Measurements from ENCODE around the gene HCN1. TPM values are rescaled to one million over a fixed set of nuclear protein-coding genes. Genes with fewer than 3 reads are reported as not detected.
A peak's percentile ranks its signal among the peaks of the same experiment; 100 is the strongest.

Gene HCN1
- polyA plus RNA-seq, 1 donor: 0.18 TPM

GRCh38 chr5:45264447-45264846 lies 431.7 kb downstream of the HCN1 start:
- no peak for DNase-seq
- H3K27ac ChIP-seq (ENCODE audit: low read length): no peak overlapping the region
- WGBS (ENCODE audit: insufficient coverage, low lambda C conversion rate): 100% methylated on average over 1 of the region's 1 CpG
- no peaks in the 10 kb centered on the region for H3K4me1 ChIP-seq (ENCODE audit: control insufficient read depth, insufficient read depth, low read length)
- peaks cover 6% of the 10 kb centered on the region for H3K9me3 ChIP-seq (ENCODE audit: control insufficient read depth, low read depth, low read length)
- H3K36me3 ChIP-seq (ENCODE audit: control insufficient read depth, insufficient read depth, low read length): no peaks in the 10 kb centered on the region
- H3K27me3 ChIP-seq (ENCODE audit: control insufficient read depth, insufficient read depth, low read length): no peaks in the 10 kb centered on the region
- H3K4me3 ChIP-seq (ENCODE audit: low read length): no peak overlapping the region

DNA sequence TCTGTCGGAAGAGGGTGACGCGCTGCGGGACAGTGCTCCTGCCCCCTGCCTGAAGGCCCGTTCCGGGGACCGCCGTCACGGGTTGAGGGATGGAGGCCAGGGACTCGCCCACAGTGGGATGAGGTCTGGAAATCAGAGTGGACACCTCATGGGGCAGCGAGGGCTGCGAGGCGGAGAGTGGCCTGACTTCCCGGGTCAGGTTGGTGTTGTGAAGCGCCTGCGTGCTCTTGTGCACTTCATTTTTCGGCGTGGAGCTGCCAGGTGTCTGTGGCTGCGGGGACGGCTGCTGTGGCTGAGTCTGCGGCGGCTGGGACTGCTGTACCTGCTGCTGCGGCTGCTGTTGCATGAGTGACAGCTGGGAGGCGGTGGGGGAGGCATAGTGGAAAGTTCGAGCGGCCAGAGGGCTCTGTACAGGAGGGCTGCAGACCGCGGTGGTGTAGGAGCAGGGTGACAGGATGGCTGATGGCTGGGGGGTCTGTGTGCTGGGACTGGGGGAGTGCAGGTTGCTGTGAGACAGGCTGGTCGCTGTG lies 434.1 kb downstream of the HCN1 start:
- H3K4me3 ChIP-seq (ENCODE audit: low read length): no peak overlapping the region
- peaks cover 6% of the 10 kb centered on the region for H3K9me3 ChIP-seq (ENCODE audit: control insufficient read depth, low read depth, low read length)
- DNase-seq: no peak
- no peaks in the 10 kb centered on the region for H3K27me3 ChIP-seq (ENCODE audit: control insufficient read depth, insufficient read depth, low read length)
- H3K27ac ChIP-seq (ENCODE audit: low read length): no peak overlapping the region
- H3K36me3 ChIP-seq (ENCODE audit: control insufficient read depth, insufficient read depth, low read length): no peaks in the 10 kb centered on the region
- H3K4me1 ChIP-seq (ENCODE audit: control insufficient read depth, insufficient read depth, low read length): no peaks in the 10 kb centered on the region
- no CpG with 5 or more reads among the region's 29 CpGs for WGBS (ENCODE audit: insufficient coverage, low lambda C conversion rate)

DNA sequence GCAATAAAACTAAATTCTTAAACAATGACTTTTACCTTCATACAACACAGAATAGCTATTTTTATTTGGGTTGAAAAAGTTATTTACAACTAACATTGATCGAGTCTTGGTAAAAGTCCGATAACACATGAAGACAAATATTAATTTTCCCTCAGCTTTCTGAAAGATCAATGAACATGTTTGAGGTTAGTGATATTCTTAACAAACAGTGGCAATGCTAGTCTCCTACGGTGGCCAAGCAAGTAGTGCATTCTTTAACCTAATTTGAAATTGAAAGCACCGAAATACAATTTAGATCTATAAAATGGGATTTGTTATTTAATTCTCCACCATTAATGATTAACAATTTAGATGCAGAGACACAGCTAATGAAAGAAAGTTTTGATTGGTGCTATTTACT lies 435.1 kb downstream of the HCN1 start:
- Histone ChIP-seq H3K36me3 (ENCODE audit: control insufficient read depth, insufficient read depth, low read length) (no peaks in the 10 kb centered on the region), H3K9me3 (ENCODE audit: control insufficient read depth, low read depth, low read length) (peaks cover 6% of the 10 kb centered on the region), H3K27me3 (ENCODE audit: control insufficient read depth, insufficient read depth, low read length) (no peaks in the 10 kb centered on the region), H3K4me1 (ENCODE audit: control insufficient read depth, insufficient read depth, low read length) (no peaks in the 10 kb centered on the region), H3K27ac (ENCODE audit: low read length) (no peak overlapping the region), H3K4me3 (ENCODE audit: low read length) (no peak overlapping the region)
- no peak for DNase-seq
- WGBS (ENCODE audit: insufficient coverage, low lambda C conversion rate): 75% methylated on average over 2 of the region's 4 CpGs

DNA sequence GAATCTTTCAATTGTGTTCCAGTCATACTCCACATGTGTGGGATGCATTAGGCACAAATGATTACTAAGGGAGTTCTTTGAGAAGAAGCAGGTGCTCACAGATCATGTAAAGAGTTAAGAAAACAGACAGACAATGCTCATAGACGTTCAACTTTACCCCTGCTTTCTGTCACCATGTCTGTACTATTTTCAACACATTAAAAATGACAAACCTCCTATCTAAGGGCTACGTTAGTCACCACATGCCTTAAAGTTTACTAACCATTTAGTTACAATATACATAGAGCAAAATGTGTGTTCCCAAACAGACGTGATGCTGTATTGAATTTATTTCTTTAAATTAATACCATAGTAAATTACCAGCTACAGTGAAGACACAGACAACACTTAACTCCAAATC lies 435.9 kb downstream of the HCN1 start:
- WGBS (ENCODE audit: insufficient coverage, low lambda C conversion rate): no CpG with 5 or more reads among the region's 3 CpGs
- no peak overlapping the region for H3K27ac ChIP-seq (ENCODE audit: low read length)
- H3K36me3 ChIP-seq (ENCODE audit: control insufficient read depth, insufficient read depth, low read length): no peaks in the 10 kb centered on the region
- H3K4me1 ChIP-seq (ENCODE audit: control insufficient read depth, insufficient read depth, low read length): no peaks in the 10 kb centered on the region
- no peaks in the 10 kb centered on the region for H3K27me3 ChIP-seq (ENCODE audit: control insufficient read depth, insufficient read depth, low read length)
- DNase-seq: no peak
- H3K9me3 ChIP-seq (ENCODE audit: control insufficient read depth, low read depth, low read length): peaks cover 6% of the 10 kb centered on the region
- H3K4me3 ChIP-seq (ENCODE audit: low read length): no peak overlapping the region

DNA sequence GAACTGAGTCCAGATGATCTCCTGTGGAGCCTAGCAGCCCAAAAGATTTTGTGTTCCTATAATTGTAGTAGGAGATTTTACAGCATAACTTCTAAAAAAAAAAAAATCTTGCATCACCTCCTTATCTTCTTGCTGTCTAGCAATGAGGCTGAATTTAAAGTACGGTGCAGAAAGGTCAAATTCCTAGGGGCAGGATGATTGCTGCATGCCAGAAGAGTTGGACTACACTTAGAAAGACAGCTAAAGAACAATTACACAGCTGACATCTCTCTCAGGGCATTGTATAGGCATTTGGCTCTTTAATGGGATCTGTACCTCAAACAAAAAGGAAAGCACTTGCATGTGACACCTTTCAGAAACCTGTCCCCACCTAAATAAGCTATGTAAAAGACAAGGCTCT lies 443.2 kb downstream of the HCN1 start:
- no peaks in the 10 kb centered on the region for H3K9me3 ChIP-seq (ENCODE audit: control insufficient read depth, low read depth, low read length)
- no peak overlapping the region for H3K27ac ChIP-seq (ENCODE audit: low read length)
- no peaks in the 10 kb centered on the region for H3K36me3 ChIP-seq (ENCODE audit: control insufficient read depth, insufficient read depth, low read length)
- no peak overlapping the region for H3K4me3 ChIP-seq (ENCODE audit: low read length)
- peak; percentile 19 to 41 for DNase-seq
- peaks cover 3% of the 10 kb centered on the region for H3K4me1 ChIP-seq (ENCODE audit: control insufficient read depth, insufficient read depth, low read length)
- H3K27me3 ChIP-seq (ENCODE audit: control insufficient read depth, insufficient read depth, low read length): no peaks in the 10 kb centered on the region
- 0% methylated on average over 1 of the region's 1 CpG for WGBS (ENCODE audit: insufficient coverage, low lambda C conversion rate)

DNA sequence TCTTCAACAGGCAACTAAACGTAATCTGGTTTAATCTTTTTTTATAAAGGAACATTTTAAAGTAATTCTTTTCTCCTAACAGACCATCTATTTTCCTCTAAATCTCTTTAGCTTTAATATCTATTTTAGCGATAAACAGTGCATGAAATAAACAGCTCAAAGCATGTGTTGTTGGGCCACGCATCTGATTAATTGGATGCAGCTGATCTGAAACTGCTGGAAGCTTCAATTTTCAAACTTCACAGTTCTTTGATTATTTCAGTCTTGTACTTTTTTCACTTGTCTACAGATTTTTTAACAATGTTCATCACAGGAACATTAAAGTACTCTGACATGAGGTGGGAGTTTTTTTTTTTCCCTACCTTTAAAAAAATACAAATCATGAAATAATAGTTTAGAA lies 443.6 kb downstream of the HCN1 start:
- no peaks in the 10 kb centered on the region for H3K36me3 ChIP-seq (ENCODE audit: control insufficient read depth, insufficient read depth, low read length)
- WGBS (ENCODE audit: insufficient coverage, low lambda C conversion rate): 95% methylated on average over 3 of the region's 3 CpGs
- H3K4me1 ChIP-seq (ENCODE audit: control insufficient read depth, insufficient read depth, low read length): peaks cover 3% of the 10 kb centered on the region
- H3K4me3 ChIP-seq (ENCODE audit: low read length): no peak overlapping the region
- H3K27me3 ChIP-seq (ENCODE audit: control insufficient read depth, insufficient read depth, low read length): no peaks in the 10 kb centered on the region
- H3K27ac ChIP-seq (ENCODE audit: low read length): no peak overlapping the region
- H3K9me3 ChIP-seq (ENCODE audit: control insufficient read depth, low read depth, low read length): no peaks in the 10 kb centered on the region
- no peak for DNase-seq

GRCh38 chr5:45225571-45226031 lies 470.6 kb downstream of the HCN1 start:
- H3K27me3 ChIP-seq (ENCODE audit: control insufficient read depth, insufficient read depth, low read length): no peaks in the 10 kb centered on the region
- no peak for DNase-seq
- no peaks in the 10 kb centered on the region for H3K4me1 ChIP-seq (ENCODE audit: control insufficient read depth, insufficient read depth, low read length)
- no peak overlapping the region for H3K4me3 ChIP-seq (ENCODE audit: low read length)
- no peaks in the 10 kb centered on the region for H3K36me3 ChIP-seq (ENCODE audit: control insufficient read depth, insufficient read depth, low read length)
- H3K27ac ChIP-seq (ENCODE audit: low read length): no peak overlapping the region
- peaks cover 6% of the 10 kb centered on the region for H3K9me3 ChIP-seq (ENCODE audit: control insufficient read depth, low read depth, low read length)
- no CpG with 5 or more reads among the region's 25 CpGs for WGBS (ENCODE audit: insufficient coverage, low lambda C conversion rate)

DNA sequence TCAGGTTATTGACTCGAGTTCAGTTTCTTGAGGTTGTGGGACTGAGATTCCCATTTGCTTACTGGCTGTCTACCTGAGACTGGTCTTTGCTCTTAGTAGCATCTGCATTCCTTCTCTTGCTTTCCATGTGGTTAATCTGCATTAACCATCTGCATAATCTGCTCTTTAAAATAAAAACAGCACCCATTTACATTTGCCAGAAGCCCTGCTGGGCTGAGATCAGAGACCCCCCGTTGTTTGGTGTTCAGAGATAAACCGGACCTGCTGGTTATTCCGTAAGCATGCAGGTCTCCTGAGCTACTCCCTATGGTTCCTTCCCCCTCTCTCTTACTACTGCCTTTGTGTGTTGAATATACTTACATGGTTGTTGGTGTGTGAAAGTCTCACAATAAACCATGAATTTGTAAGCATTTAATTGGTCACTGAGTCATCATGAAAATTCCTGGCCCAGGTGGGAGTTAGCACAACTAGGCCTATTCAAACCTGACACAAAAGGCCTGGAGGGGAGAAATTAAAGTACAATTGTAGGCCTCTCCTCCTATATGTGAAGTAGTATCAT lies 490.7 kb downstream of the HCN1 start:
- no CpG with 5 or more reads among the region's 4 CpGs for WGBS (ENCODE audit: insufficient coverage, low lambda C conversion rate)
- DNase-seq: no peak
- no peak overlapping the region for H3K4me3 ChIP-seq (ENCODE audit: low read length)
- no peaks in the 10 kb centered on the region for H3K9me3 ChIP-seq (ENCODE audit: control insufficient read depth, low read depth, low read length)
- no peaks in the 10 kb centered on the region for H3K4me1 ChIP-seq (ENCODE audit: control insufficient read depth, insufficient read depth, low read length)
- H3K27me3 ChIP-seq (ENCODE audit: control insufficient read depth, insufficient read depth, low read length): no peaks in the 10 kb centered on the region
- H3K27ac ChIP-seq (ENCODE audit: low read length): no peak overlapping the region
- no peaks in the 10 kb centered on the region for H3K36me3 ChIP-seq (ENCODE audit: control insufficient read depth, insufficient read depth, low read length)

Measured in large intestine (tissue), 3 donors.